ENCODE data around the gene DIP2B.

- no peak for TF ChIP-seq SUZ12 (IDR thresholded peaks at IDR 0.05)
- TF ChIP-seq FOXA1 (IDR thresholded peaks at IDR 0.05), result no peak
- no peak for TF ChIP-seq BHLHE40 (IDR thresholded peaks at IDR 0.05; ENCODE audit: borderline replicate concordance)
- no peak for TF ChIP-seq ELF4 (IDR thresholded peaks at IDR 0.05)
These were observed 133.2 kb downstream of the DIP2B start for GRCh38 chr12:50637870-50638481.

Measured in HEK293T (cell line).